Brain microvascular endothelial cell (primary cell): ENCODE data around the gene COP1.

Experiments
- DNase-seq: peaks from one replicate; pipeline ENCODE4 v3.0.0-alpha.2; 2020
- H3K27ac ChIP-seq: fragments of 250-450 bp; sonication (Bioruptor Pico); 2 replicates; pipeline ENCODE4 v1.5.1; 2020; ENCODE audit warnings: mild to moderate bottlenecking, moderate library complexity
- H3K27me3 ChIP-seq: fragments of 250-450 bp; sonication (Bioruptor Pico); replicated peaks from 2 replicates; pipeline ENCODE4 v1.5.1; 2020; ENCODE audit warnings: mild to moderate bottlenecking
- H3K36me3 ChIP-seq: fragments of 250-450 bp; sonication (Bioruptor Pico); replicated peaks from 2 replicates; pipeline ENCODE4 v1.5.1; 2020; ENCODE audit warnings: mild to moderate bottlenecking
- H3K4me3 ChIP-seq: 2 replicates; pipeline ENCODE4 v1.5.1; 2011; ENCODE audit warnings: low read depth, mild to moderate bottlenecking, control low read depth, low read length, moderate library complexity
- in situ Hi-C: cut with HindIII; loops from 2 replicates; pipeline ENCODE4 v1.10.0; 2017; ENCODE audit warnings: low sequenced_read_pairs, low pct_ligation_motif_present
- TF ChIP-seq, protein P1 (sequence below): IDR thresholded peaks from 2 replicates; pipeline ENCODE4 v1.5.1; 2011; ENCODE audit warnings: low read depth, mild to moderate bottlenecking, moderate library complexity, low read length, control low read depth, inconsistent platforms; ENCODE audit errors: missing control alignments

COP1 gene

DNA sequence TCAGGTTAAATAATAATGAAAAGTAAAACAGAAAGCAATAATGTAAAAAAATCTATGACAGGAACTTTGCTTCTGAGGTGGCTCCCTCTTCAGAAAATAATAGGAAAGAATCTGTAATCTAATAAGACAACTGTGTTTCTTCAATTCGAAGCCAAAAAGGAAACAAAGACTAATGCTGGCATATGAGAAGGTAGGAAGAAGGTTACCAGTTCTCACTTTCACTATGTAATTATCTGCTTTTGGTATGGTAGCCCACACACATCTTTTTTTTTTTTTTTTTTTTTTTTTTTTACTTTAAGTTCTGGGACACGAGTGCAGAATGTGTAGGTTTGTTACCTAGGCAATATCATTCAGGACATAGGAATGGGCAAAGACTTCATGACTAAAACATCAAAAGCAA is 47.1 kb downstream of the COP1 start:
- TF ChIP-seq, protein P1, sequence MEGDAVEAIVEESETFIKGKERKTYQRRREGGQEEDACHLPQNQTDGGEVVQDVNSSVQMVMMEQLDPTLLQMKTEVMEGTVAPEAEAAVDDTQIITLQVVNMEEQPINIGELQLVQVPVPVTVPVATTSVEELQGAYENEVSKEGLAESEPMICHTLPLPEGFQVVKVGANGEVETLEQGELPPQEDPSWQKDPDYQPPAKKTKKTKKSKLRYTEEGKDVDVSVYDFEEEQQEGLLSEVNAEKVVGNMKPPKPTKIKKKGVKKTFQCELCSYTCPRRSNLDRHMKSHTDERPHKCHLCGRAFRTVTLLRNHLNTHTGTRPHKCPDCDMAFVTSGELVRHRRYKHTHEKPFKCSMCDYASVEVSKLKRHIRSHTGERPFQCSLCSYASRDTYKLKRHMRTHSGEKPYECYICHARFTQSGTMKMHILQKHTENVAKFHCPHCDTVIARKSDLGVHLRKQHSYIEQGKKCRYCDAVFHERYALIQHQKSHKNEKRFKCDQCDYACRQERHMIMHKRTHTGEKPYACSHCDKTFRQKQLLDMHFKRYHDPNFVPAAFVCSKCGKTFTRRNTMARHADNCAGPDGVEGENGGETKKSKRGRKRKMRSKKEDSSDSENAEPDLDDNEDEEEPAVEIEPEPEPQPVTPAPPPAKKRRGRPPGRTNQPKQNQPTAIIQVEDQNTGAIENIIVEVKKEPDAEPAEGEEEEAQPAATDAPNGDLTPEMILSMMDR = no peak
- no peaks in the 10 kb centered on the region for H3K27me3 ChIP-seq
- in situ Hi-C loops = no loop called here
- no peak overlapping the region for H3K4me3 ChIP-seq
- H3K27ac ChIP-seq = no peak overlapping the region
- no peaks in the 10 kb centered on the region for H3K36me3 ChIP-seq
- no peak for DNase-seq

DNA sequence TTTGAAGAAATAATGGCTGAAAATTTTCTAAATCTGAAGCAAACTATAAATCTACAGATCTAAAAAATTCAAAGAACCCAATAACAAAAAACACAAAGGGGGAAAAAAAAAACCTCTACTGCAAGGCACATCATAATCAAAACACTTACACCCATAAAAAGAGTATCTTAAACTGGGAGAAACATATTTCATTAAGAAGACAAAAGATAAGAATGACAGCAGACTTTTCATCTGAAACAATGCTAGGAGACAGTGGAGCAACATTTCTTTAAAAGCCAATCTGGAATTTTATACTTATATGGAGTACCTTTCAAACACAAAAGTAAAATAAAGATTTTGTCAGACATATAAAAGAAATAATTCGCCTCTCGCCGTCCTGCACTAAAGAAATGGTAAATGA is 49.1 kb downstream of the COP1 start:
- Histone ChIP-seq H3K27ac (no peak overlapping the region), H3K4me3 (no peak overlapping the region), H3K27me3 (no peaks in the 10 kb centered on the region), H3K36me3 (peaks cover 5% of the 10 kb centered on the region)
- TF ChIP-seq, protein P1 = no peak
- DNase-seq = no peak
- in situ Hi-C loops = no loop called here

DNA sequence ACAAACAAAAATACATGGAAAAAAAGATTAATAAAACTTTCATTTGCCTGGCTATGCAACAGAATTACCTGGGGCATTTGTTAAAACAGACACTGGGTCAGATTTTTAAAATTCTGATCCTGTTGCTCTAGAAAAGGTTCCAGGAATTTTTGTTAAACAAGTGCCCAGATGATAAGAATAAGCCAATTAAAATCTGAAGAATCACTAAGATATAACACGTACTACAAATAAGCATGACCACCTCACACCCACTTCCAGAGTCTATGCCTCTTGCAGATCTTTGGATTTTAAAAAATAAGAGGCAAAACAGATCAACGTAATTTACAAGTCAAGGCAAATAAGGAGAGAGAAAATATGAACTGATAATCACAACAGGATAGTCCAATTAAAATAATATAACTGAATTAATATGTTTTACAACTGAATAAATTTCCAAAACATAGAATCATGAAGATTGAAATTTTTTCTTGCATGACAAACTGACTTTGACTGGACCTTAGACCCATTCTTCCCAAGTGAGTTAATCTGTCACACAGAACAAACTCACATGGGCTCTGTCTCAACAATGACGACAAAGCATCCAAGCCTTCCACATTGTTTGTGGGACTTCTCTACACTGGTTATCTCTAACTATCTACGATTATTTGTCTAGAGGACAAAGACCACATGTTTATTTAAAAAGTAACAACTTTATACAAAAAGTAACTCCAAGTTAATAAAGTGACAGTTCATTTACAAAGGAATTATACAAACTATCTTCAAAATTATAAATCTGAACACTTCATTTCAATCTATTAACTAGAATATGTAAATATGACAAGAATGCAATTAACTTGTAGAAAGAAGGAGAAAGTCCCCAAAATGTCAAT is 56.9 kb downstream of the COP1 start:
- TF ChIP-seq, protein P1 = no peak
- DNase-seq = no peak
- in situ Hi-C loops = no loop called here

DNA sequence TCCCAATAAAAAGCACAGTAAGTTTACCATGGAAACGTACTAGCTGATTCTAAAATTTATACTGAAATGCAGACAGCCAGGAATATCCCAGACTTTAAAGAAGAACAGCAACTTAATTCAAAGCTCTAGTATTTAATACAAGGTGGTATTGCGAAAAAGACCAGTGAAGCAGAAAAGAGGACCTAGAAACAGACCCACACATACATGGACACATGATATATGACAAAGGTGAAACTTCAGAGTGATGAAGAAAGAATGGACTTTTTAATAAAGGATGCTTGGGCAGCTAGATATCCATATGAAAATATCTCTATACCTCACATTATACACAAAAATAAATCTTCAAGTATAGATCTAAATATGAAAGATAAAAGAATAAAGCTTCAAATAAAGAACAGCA is 62.6 kb downstream of the COP1 start:
- H3K4me3 ChIP-seq = no peak overlapping the region
- H3K27me3 ChIP-seq = no peaks in the 10 kb centered on the region
- TF ChIP-seq, protein P1 = no peak
- in situ Hi-C loops = no loop called here
- DNase-seq = no peak
- H3K27ac ChIP-seq = no peak overlapping the region
- no peaks in the 10 kb centered on the region for H3K36me3 ChIP-seq

More for the DNA sequence above, 56.9 kb downstream of the COP1 start:
- peaks cover 5% of the 10 kb centered on the region for H3K36me3 ChIP-seq
- no peaks in the 10 kb centered on the region for H3K27me3 ChIP-seq
- H3K4me3 ChIP-seq = no peak overlapping the region
- H3K27ac ChIP-seq = no peak overlapping the region

DNA sequence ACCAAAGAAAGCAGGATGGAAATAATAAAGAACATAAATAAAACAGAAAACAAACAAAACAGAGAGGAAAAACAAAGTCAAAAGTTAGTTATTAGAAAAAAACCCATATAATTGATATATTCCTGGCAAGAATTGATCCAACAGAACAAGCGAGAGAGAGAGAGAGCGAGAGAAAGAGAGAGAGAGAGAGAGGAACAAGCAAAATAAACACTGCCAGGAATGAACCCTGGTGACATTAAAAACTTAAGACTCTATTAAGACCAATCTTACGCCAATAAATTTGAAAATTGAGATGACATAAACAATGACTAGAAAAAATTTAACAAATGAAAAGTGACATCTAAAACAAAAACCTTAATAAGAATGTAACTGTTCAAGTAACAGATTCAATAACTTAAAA is 64.1 kb downstream of the COP1 start:
- in situ Hi-C loops = no loop called here
- Histone ChIP-seq H3K27me3 (no peaks in the 10 kb centered on the region), H3K36me3 (no peaks in the 10 kb centered on the region), H3K4me3 (no peak overlapping the region), H3K27ac (no peak overlapping the region)
- DNase-seq = no peak
- TF ChIP-seq, protein P1 = no peak
